Stimulated activated CD4-positive, alpha-beta T cell treated with anti-CD3 and anti-CD28 coated beads, Interleukin-12 subunit alpha, Interleukin-12 subunit beta, amount 100 ng/mL, for 24 hours (primary cell): ENCODE data around the gene H1-8.
A peak's percentile ranks its signal among the peaks of the same experiment; 100 is the strongest.

Source experiments
- DNase-seq, 2 experiments: peaks; one replicate each; pipeline ENCODE4 v3.0.0-alpha.2; 2020; ENCODE audit warnings: low read depth in 2 of 2

The H1-8 gene

DNA sequence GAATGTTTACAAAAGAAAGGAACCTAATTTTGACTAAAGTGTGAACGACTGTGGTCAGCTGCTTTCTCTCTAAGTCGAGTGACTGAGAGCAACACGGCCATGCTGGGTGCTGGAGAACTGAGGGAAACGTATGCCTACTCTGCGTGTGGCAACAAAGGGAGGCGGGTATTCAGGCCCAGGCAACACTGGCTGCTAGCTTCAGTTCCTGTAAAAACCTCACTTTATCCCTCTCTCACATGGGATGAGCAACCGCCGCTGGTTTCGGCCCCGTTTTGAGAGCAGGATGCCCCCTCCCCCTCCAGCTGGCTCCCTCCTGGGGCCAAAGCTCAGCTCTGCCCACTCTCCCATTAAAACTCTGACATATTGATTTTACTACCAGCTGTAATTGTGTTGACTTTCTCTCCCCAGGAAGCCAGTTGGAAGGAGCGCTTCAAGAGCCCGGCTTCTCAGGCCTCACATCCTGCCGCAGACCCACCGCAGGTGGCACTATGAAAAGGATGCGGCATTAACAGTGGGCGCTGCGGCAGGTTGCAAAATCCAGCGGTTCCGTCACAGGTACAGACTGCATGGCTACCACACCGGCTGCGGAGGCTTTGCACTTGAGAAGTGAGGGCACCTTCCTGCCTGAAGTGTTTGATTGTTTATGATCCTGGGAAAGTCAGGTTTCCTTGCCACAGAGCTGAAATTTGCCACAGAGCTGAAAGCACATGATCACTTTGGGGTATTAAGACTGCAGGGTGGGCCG lies 50.8 kb downstream of the H1-8 start:
- DNase-seq: peak in 1 of 2 experiments; percentile 59

DNA sequence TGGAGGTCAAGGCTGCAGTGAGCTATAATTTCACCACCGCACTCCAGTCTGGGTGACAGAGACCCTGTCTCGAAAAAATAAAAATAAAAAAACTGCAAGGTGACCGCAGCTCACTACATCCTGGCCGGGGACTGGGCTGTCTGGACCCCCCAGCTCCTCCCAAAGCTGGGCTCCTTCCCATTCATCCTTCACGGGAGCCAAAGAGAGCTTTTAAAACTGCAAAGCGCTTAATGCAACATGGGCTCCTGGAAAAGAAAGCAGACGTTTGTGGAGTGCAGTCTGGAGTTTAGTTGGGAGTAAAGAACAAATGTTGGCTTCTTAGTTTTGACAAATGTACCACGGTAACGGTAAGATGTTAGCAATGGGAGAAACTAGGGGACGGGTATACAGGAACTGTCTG lies 51.4 kb downstream of the H1-8 start:
- no peak for DNase-seq

DNA sequence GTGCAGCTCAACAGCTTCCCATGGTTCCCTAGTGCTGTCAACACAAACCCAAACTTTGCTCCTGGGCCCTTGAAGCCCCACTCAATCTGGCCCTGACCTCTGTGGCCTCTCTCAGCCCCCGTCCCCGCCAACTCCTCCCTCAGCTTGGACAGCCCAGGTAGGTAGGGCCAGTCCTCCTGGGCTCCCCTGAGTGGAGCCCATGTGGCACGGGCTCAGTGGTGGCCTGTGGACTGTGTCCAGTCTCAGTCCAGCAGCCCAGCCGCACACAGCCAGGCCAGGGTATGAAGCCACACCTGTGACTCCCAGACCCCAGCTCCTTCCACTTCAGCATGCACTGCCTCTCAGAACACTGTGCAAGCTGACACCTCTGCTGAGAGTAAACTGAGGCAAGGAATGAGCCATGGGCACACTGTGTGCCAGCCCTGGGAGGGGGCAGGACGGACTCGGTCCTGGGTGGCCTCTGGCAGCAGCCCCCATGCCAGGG lies 52.0 kb downstream of the H1-8 start:
- DNase-seq: no peak

DNA sequence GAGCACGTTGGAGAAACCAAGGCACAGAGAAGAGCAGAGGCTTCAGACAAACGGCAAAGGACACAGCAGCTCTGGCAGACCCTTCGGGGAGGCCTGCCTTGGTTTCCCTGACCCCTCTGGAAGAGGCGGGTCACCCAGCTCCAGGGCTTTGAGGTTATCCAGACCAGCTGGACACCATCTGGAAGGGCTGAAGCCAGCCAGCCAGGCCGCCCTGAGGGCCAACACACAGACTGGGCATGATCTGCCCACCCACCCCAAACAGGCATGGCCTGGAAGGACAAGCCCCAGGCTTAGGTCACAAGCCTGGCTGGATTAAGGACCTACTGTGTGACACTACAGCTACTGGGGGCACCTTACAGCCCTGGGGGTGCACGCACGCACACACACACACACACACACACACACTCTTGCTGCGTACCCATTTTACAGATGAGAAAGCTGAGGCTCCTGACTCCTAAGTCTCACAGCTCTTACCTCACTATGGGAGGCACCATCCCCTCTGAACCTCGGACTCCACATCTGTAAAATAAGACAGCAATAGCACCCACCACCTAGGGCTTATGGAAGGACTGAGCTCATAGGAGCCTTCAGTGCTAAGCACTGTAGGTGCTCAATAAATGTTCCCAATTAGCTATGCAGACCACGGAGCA lies 52.7 kb downstream of the H1-8 start:
- no peak for DNase-seq

DNA sequence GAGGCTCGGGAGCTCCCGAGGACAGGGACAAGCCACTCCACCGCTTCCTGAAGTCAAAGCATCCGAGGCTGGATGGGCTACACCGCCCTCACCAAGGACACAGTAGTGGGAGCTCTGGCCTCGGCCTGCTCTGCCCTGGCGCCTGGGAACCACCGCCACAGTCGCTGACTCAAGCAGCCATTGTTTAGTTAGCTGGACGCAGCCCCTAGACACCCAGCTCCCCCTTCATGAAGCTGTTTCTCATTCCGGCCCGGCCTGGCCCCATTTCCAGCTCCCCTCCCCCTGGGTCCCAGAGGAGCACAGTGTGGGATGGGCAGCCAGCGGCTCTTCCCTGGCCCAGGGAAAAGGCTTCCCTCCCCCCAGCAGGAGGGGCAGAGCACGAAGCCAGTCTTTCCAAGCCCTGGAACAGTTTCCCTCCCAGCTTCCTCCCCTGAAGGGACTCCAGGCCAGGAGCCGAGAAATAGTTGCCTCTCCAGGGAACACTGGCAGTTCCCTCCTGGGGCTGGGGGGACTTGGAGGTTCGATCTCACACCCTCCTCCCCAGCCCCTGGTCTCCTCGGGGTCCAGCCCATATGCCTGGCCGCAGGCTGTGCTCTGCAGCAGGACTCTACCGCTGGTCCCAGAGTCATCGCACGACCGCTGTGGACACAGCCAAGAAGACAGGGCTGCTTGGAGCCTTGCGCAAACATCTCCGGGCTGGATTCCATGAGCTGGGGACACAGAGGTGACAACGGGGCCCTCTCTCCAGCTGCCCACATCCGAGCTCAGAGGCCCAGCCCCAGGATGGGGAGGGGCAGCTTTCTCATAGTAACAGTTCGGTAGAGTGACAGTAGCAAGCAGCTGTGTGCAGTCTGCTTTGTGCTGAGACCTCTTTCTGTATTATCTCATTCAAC lies 53.5 kb downstream of the H1-8 start:
- no peak for DNase-seq

DNA sequence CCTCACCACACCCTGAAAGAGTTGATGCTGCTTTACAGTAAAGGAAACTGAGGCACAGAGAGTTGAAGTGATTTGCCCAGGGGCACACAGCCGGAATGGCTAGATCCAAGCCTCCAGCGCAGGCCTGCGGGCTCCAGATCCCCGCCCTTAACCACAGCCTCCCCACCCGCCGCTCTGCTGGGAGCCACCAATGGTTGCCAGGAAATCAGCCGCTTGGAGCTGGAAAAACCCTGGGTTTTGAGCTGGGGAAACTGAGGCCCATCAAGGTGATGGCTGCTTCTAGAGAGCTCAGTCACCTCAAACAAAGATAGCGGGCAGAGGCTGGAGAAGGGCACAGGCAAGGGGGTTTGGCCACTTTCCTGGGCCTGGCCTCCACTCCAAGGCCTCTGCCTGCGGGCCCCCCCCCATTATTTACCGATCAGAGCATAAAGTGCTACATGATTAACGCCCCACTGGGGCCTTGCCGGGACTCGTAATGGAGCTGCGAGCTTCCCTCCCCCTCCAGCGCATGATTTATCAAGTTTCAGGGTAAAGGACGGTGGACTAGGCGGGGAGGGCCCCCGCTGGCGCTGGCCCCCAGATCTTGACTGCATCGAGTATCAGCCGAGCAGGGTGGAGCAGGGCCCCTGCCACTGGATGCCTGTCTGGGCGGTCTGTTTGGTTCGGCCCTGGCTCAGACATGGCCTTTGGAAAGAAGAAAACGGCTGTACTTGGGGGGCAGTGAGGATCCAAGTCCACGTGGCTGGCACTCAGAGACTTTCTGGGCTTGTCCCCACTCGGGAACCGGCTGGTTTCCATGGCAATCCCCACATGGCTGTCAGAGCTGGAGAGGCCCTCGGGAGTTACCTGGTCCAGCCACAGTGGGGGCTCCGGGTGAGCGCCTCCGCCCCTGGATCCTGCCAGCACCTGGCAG lies 54.4 kb downstream of the H1-8 start:
- no peak for DNase-seq

DNA sequence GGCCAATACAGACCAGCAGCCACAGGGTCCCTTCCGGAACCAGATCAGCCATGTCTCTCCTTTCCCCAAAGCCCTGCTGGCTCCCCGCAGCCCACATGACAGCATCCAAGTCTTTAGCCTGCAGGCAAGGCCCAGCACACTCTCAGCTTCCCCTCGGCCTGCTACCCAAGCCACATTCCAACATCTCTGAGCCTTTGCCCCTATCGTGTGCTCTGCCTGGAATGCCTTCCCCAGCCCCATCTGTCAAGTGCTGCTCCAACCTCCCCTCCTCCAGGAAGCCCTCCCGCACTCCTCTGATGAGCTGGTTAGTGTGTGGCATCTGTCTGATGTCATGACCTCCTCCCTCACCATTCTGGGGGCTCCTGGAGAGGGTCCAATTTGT lies 55.0 kb downstream of the H1-8 start:
- no peak for DNase-seq

DNA sequence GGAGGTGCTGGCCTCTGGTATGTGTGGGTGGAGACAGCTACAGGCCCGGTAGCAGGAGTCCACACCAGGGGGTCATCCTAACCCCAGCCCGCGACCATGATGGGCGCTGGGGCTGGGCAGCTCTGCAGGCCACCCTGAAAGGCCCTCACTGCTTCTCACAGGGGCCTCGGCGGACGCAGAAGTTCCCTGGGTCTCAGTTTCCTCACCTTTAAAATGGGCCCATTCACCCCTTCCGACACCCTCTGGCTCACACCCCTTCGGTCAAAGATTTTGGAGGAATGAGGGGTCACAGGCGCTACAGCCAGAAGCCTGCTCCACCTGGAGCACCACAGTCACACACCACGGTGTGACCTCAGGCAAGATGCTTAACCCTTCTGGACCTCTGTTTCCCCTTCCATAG lies 55.5 kb downstream of the H1-8 start:
- DNase-seq: no peak

DNA sequence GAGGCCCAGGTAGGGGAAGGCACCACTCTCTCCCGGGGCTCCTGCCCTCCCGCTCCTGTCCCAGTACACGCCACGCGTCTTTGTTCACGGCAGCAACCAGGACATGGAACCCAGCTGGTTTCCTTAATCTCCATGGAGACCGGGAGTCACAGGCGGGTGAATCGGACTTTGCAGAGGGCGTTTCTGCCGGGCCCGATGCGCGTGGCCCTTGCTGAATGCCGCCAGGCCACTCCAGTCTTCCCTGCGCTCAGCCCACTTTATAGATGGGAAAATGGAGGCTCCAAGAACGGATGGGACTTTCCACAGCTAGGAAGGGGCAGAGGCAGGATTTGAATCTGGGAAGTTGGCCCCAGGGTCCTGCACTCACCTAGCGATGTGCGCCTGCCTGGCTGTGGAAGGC lies 56.1 kb downstream of the H1-8 start:
- DNase-seq: no peak

DNA sequence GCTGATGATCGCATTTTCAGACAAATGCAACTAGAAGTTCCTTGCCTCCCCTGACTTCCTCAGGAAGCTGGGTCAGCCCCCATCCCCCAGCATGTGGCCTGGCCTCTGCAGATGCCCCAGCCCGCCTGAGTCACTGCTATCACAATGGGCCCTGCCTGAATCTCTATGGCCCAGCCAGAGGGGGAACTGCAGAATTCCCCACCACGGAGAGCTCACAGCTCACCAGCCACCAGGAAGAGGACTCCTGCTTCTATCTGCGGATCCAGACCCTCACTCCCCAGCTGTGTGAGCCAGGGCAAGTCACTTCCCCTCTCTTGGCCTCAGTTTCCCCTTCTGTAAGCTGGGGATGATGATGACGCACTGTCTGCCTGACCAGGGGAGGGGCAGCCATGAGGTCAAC lies 56.6 kb downstream of the H1-8 start:
- DNase-seq: no peak

DNA sequence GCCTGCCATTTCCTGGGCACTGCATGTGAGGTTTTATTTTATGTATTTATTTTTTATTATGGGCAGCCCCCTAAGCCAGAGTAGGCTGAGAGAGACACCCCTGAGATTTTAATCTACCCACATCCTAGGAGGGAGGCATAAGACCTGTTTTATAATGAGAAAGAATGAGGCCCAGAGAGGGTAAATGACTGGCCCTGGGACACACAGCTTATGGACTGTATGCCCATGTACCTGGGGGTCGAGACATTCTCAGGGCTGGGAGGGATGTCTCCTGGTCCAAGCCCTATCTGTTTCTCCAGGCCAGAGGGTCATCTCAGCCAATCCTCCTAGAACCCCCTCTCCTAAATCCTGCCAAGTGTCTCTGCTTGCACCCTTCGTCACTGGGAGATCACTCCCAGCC lies 57.4 kb downstream of the H1-8 start:
- DNase-seq: no peak
